Retinal pigment epithelial cell (primary cell): ENCODE data around the gene IFT22.
"Not testable (repeated sequence)": the region's sequence is repeated elsewhere in the genome, so short reads cannot be mapped to it uniquely, and the experiment has no call there.

Experiments used
- DNase-seq: peaks from one replicate; pipeline ENCODE4 v3.0.0-alpha.2; 2010; ENCODE audit warnings: low read depth
- H3K4me3 ChIP-seq: 2 replicates; pipeline ENCODE4 v1.5.1; 2011; ENCODE audit warnings: mild to moderate bottlenecking, low read length, control low read depth, moderate library complexity
- CTCF ChIP-seq: conservative IDR thresholded peaks from 2 replicates; pipeline ENCODE4 v1.5.1; 2011; ENCODE audit warnings: low read depth, low read length, control low read depth, inconsistent platforms

Gene IFT22

GRCh38 chr7:101294832-101295121 is 26.8 kb downstream of the IFT22 start:
- DNase-seq: no peak
- H3K4me3 ChIP-seq: no peak overlapping the region
- no peak for TF ChIP-seq CTCF

GRCh38 chr7:101294039-101294831 is 27.4 kb downstream of the IFT22 start:
- no peak for DNase-seq
- no peak for TF ChIP-seq CTCF
- H3K4me3 ChIP-seq: no peak overlapping the region

- not testable (repeated sequence) for DNase-seq, H3K4me3 ChIP-seq
Observed at GRCh38 chr7:101293069-101294021, 28.3 kb downstream of the IFT22 start.

GRCh38 chr7:101292566-101292965 is 29.0 kb downstream of the IFT22 start:
- not testable (repeated sequence) for H3K4me3 ChIP-seq

GRCh38 chr7:101290186-101291037 is 31.2 kb downstream of the IFT22 start:
- not testable (repeated sequence) for H3K4me3 ChIP-seq, DNase-seq
- peak; percentile 58 for TF ChIP-seq CTCF

More at GRCh38 chr7:101292566-101292965, 29.0 kb downstream of the IFT22 start:
- DNase-seq: not testable (repeated sequence)

GRCh38 chr7:101289687-101290086 is 31.9 kb downstream of the IFT22 start:
- DNase-seq, H3K4me3 ChIP-seq: not testable (repeated sequence)

- no peak for TF ChIP-seq CTCF
- DNase-seq: no peak
- no peak overlapping the region for H3K4me3 ChIP-seq
Observed at GRCh38 chr7:101288439-101288838, 33.2 kb downstream of the IFT22 start.

- no peak for TF ChIP-seq CTCF
- no peak for DNase-seq
- no peak overlapping the region for H3K4me3 ChIP-seq
Observed at GRCh38 chr7:101287032-101287431, 34.6 kb downstream of the IFT22 start.

GRCh38 chr7:101285880-101286279 is 35.7 kb downstream of the IFT22 start:
- not testable (repeated sequence) for H3K4me3 ChIP-seq, DNase-seq
